Brain microvascular endothelial cell (primary cell): ENCODE data around the gene SOBP.

Source experiments
- DNase-seq: peaks from one replicate; pipeline ENCODE4 v3.0.0-alpha.2; 2020
- H3K27ac ChIP-seq: fragments of 250-450 bp; sonication (Bioruptor Pico); 2 replicates; pipeline ENCODE4 v1.5.1; 2020; ENCODE audit warnings: mild to moderate bottlenecking, moderate library complexity
- H3K27me3 ChIP-seq: fragments of 250-450 bp; sonication (Bioruptor Pico); replicated peaks from 2 replicates; pipeline ENCODE4 v1.5.1; 2020; ENCODE audit warnings: mild to moderate bottlenecking
- H3K36me3 ChIP-seq: fragments of 250-450 bp; sonication (Bioruptor Pico); replicated peaks from 2 replicates; pipeline ENCODE4 v1.5.1; 2020; ENCODE audit warnings: mild to moderate bottlenecking
- H3K4me3 ChIP-seq: 2 replicates; pipeline ENCODE4 v1.5.1; 2011; ENCODE audit warnings: low read depth, mild to moderate bottlenecking, control low read depth, low read length, moderate library complexity
- CTCF ChIP-seq: IDR thresholded peaks from 2 replicates; pipeline ENCODE4 v1.5.1; 2011; ENCODE audit warnings: low read depth, mild to moderate bottlenecking, moderate library complexity, low read length, control low read depth, inconsistent platforms; ENCODE audit errors: missing control alignments
- in situ Hi-C: cut with HindIII; loops from 2 replicates; pipeline ENCODE4 v1.10.0; 2017; ENCODE audit warnings: low sequenced_read_pairs, low pct_ligation_motif_present

SOBP gene

GRCh38 chr6:107620732-107621131 is 130.8 kb downstream of the SOBP start:
- in situ Hi-C loops: no loop called here
- TF ChIP-seq CTCF: no peak
- no peak for DNase-seq
- no peaks in the 10 kb centered on the region for H3K36me3 ChIP-seq
- H3K4me3 ChIP-seq: no peak overlapping the region
- H3K27me3 ChIP-seq: no peaks in the 10 kb centered on the region
- no peak overlapping the region for H3K27ac ChIP-seq

GRCh38 chr6:107621229-107621937 is 131.5 kb downstream of the SOBP start:
- no peaks in the 10 kb centered on the region for H3K27me3 ChIP-seq
- no peaks in the 10 kb centered on the region for H3K36me3 ChIP-seq
- TF ChIP-seq CTCF: no peak
- DNase-seq: no peak
- H3K27ac ChIP-seq: no peak overlapping the region
- in situ Hi-C loops: no loop called here
- H3K4me3 ChIP-seq: no peak overlapping the region

- in situ Hi-C loops: no loop called here
- no peak overlapping the region for H3K4me3 ChIP-seq
- no peak overlapping the region for H3K27ac ChIP-seq
- no peaks in the 10 kb centered on the region for H3K36me3 ChIP-seq
- no peaks in the 10 kb centered on the region for H3K27me3 ChIP-seq
- TF ChIP-seq CTCF: no peak
- DNase-seq: no peak
Measured at GRCh38 chr6:107622269-107622668, 132.4 kb downstream of the SOBP start.

GRCh38 chr6:107624050-107624449 is 134.1 kb downstream of the SOBP start:
- Histone ChIP-seq H3K36me3 (no peaks in the 10 kb centered on the region), H3K27me3 (no peaks in the 10 kb centered on the region), H3K27ac (no peak overlapping the region), H3K4me3 (no peak overlapping the region)
- no peak for DNase-seq
- in situ Hi-C loops: no loop called here
- TF ChIP-seq CTCF: no peak

GRCh38 chr6:107624541-107624940 is 134.6 kb downstream of the SOBP start:
- H3K36me3 ChIP-seq: no peaks in the 10 kb centered on the region
- peak; percentile 16 for DNase-seq
- no peaks in the 10 kb centered on the region for H3K27me3 ChIP-seq
- H3K27ac ChIP-seq: no peak overlapping the region
- in situ Hi-C loops: no loop called here
- TF ChIP-seq CTCF: no peak
- H3K4me3 ChIP-seq: no peak overlapping the region

GRCh38 chr6:107625264-107625663 is 135.3 kb downstream of the SOBP start:
- in situ Hi-C loops: no loop called here
- Histone ChIP-seq H3K36me3 (no peaks in the 10 kb centered on the region), H3K27ac (no peak overlapping the region), H3K4me3 (no peak overlapping the region), H3K27me3 (no peaks in the 10 kb centered on the region)
- TF ChIP-seq CTCF: no peak
- no peak for DNase-seq
